Ishikawa (cell line): Measurements from ENCODE around the gene SMAD9.

Experiments used
- CEBPB ChIP-seq: IDR thresholded peaks from 2 replicates; pipeline ENCODE4 v1.6.1; 2012
- CREB1 ChIP-seq: IDR thresholded peaks from 2 replicates; pipeline ENCODE4 v1.6.1; 2012; ENCODE audit warnings: low read depth
- EGR1 ChIP-seq: IDR thresholded peaks from 2 replicates; pipeline ENCODE4 v1.6.1; 2012
- EP300 ChIP-seq: IDR thresholded peaks from 2 replicates; pipeline ENCODE4 v1.6.1; 2012; ENCODE audit warnings: borderline replicate concordance
- FOXM1 ChIP-seq: IDR thresholded peaks from 2 replicates; pipeline ENCODE4 v1.6.1; 2012; ENCODE audit warnings: low read depth, borderline replicate concordance
- MAX ChIP-seq: IDR thresholded peaks from 2 replicates; pipeline ENCODE4 v1.6.1; 2012
- NFIC ChIP-seq: IDR thresholded peaks from 2 replicates; pipeline ENCODE4 v1.6.1; 2012
- RAD21 ChIP-seq: IDR thresholded peaks from 2 replicates; pipeline ENCODE4 v1.6.1; 2012; ENCODE audit warnings: low read depth
- TAF1 ChIP-seq: IDR thresholded peaks from 2 replicates; pipeline ENCODE4 v1.6.1; 2012; ENCODE audit warnings: low read depth, mild to moderate bottlenecking
- TCF12 ChIP-seq: IDR thresholded peaks from 2 replicates; pipeline ENCODE4 v1.6.1; 2012; ENCODE audit warnings: low read depth
- TEAD4 ChIP-seq: IDR thresholded peaks from 2 replicates; pipeline ENCODE4 v1.6.1; 2012
- YY1 ChIP-seq: IDR thresholded peaks from 2 replicates; pipeline ENCODE4 v1.6.1; 2012; ENCODE audit warnings: low read depth
- ZBTB7A ChIP-seq: IDR thresholded peaks from 2 replicates; pipeline ENCODE4 v1.6.1; 2012; ENCODE audit warnings: low read depth
- TF ChIP-seq, protein P1 (sequence below): IDR thresholded peaks from 2 replicates; pipeline ENCODE4 v1.6.1; 2012; ENCODE audit warnings: low read depth, mild to moderate bottlenecking
- TF ChIP-seq, protein P2 (sequence below): IDR thresholded peaks from 2 replicates; pipeline ENCODE4 v1.6.1; 2012

The SMAD9 gene

DNA sequence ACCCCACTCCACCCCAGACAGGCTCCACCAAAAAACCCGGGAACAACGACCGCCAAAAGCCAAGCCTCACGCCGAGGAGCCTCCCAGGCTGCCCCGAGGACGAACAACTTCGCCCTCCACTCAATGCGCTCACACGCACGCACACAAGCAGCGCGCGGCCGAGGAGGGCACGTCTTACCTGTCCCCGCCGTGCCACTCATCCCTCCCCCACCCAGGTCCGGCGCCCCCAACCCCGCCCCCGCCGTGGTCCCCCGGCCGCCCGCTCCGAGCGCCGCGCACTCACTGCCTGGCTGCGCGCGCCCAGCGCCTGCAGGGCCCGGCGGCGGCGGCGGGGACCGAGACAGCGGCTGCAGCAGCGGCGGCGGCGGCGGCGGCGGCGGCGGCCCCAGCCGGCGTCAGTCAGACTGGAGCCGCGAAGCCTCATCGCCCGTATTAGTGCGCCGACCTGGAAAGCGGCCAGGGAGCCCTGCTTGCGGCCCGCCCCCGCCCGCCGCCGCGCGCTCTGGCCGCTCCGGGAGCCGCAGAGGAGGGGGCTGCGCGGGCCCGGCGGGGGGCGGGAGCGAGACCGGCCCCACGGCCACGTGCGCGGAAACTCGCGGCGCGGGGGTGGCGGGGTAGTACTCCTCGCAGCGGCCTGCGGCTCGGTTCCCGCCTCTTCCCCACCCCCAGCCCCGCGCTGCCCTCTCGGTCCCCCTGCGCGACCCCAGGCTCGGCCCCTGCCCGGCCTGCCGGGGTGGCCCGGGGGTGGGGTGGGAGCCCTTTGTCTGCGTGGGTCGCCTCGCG is at the start of gene SMAD9:
Gene SMAD9, minus strand, starts transcription at position 406 of the 783 bp plus-strand sequence. CDS start 40,549 bp downstream, outside the sequence.
- TF ChIP-seq YY1, result no peak
- no peak for TF ChIP-seq TEAD4
- TF ChIP-seq RAD21, result no peak
- TF ChIP-seq, protein P1, sequence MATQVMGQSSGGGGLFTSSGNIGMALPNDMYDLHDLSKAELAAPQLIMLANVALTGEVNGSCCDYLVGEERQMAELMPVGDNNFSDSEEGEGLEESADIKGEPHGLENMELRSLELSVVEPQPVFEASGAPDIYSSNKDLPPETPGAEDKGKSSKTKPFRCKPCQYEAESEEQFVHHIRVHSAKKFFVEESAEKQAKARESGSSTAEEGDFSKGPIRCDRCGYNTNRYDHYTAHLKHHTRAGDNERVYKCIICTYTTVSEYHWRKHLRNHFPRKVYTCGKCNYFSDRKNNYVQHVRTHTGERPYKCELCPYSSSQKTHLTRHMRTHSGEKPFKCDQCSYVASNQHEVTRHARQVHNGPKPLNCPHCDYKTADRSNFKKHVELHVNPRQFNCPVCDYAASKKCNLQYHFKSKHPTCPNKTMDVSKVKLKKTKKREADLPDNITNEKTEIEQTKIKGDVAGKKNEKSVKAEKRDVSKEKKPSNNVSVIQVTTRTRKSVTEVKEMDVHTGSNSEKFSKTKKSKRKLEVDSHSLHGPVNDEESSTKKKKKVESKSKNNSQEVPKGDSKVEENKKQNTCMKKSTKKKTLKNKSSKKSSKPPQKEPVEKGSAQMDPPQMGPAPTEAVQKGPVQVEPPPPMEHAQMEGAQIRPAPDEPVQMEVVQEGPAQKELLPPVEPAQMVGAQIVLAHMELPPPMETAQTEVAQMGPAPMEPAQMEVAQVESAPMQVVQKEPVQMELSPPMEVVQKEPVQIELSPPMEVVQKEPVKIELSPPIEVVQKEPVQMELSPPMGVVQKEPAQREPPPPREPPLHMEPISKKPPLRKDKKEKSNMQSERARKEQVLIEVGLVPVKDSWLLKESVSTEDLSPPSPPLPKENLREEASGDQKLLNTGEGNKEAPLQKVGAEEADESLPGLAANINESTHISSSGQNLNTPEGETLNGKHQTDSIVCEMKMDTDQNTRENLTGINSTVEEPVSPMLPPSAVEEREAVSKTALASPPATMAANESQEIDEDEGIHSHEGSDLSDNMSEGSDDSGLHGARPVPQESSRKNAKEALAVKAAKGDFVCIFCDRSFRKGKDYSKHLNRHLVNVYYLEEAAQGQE, result no peak
- no peak for TF ChIP-seq FOXM1
- TF ChIP-seq EP300, result no peak
- peak; percentile 65; the same call in 1 of the 2 replicates for TF ChIP-seq NFIC
- TF ChIP-seq, protein P2, sequence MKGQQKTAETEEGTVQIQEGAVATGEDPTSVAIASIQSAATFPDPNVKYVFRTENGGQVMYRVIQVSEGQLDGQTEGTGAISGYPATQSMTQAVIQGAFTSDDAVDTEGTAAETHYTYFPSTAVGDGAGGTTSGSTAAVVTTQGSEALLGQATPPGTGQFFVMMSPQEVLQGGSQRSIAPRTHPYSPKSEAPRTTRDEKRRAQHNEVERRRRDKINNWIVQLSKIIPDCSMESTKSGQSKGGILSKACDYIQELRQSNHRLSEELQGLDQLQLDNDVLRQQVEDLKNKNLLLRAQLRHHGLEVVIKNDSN, result peak; percentile 49; the same call in 1 of the 2 replicates
- TF ChIP-seq EGR1, result peak; percentile 51; the same call in 1 of the 2 replicates
- no peak for TF ChIP-seq TCF12
- TF ChIP-seq TAF1, result no peak
- no peak for TF ChIP-seq CREB1
- peak; percentile 12 for TF ChIP-seq MAX
- peak; percentile 67; the same call in 1 of the 2 replicates for TF ChIP-seq ZBTB7A
- TF ChIP-seq CEBPB, result no peak

- TF ChIP-seq CREB1 (no peak), NFIC (no peak), MAX (no peak), TAF1 (no peak), TCF12 (no peak), TEAD4 (no peak), ZBTB7A (no peak), CEBPB (no peak), YY1 (no peak), RAD21 (no peak), FOXM1 (no peak), EGR1 (no peak), EP300 (no peak)
- TF ChIP-seq, protein P2, result no peak
- TF ChIP-seq, protein P1, result no peak
Measured at GRCh38 chr13:36966404-36966803, 46.4 kb upstream of the SMAD9 start.

GRCh38 chr13:36965767-36966166 is 45.7 kb upstream of the SMAD9 start:
- no peak for TF ChIP-seq TAF1
- no peak for TF ChIP-seq EP300

DNA sequence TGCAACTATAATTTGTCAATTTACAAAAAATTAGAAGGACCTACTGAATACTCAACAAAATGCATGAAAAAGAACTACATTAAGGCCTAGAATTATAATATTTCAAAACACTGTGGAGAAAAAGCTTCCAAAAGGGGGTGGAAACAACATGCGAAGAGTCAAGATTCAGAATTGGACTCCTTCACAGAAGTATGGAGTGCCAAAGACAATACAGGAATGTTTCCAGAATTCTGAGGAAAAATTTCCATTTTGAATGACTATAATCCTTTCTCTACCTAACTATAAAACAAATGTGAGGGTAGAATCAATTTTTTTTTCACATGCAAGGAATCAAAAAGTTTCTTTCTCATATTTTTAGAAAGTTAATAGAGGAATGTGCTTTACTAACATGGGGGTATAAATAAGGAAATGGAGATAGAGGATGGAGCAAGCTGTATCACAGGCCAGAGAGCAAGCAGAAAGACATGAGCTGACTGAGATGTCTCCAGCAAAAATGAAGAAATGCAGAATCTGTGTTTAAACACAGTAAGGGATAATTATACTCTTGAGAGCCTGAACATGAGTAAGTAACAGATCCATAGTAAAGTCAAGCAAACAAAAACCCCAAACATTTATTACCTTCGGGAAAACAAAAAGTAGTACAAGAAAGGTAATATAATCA is 39.5 kb upstream of the SMAD9 start:
- no peak for TF ChIP-seq FOXM1
- TF ChIP-seq TAF1, result no peak

DNA sequence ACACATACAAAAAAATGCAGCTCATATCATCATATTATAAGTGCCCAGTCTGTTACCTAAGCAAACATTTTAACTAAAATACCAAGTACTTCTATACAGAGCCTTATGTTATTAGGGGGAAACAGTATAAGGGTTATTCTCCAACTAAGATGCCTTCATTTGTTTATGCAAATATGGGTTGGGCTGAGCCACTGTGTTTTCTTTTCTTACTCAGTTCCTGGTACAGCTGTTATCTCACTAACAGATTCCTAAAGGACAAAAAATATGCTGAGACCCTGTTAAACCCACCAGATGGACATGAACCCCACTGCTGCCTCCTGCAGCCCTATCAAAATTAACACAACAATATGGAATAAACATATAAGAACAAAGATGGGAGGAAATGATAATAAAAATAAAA is 34.5 kb upstream of the SMAD9 start:
- TF ChIP-seq TAF1, result no peak

GRCh38 chr13:36950920-36951319 is 30.9 kb upstream of the SMAD9 start:
- TF ChIP-seq TEAD4 (no peak), TCF12 (no peak), EGR1 (no peak), RAD21 (no peak), CEBPB (no peak), YY1 (no peak), NFIC (no peak)
- TF ChIP-seq, protein P2, result no peak
